Measurements from ENCODE around the gene GAS5. TPM values are rescaled to one million over a fixed set of nuclear protein-coding genes. Genes with fewer than 3 reads are reported as not detected.

The GAS5 gene
- total and polyA plus RNA-seq, 4 donors = 28.6 to 84.8 (median 58.5) TPM

DNA sequence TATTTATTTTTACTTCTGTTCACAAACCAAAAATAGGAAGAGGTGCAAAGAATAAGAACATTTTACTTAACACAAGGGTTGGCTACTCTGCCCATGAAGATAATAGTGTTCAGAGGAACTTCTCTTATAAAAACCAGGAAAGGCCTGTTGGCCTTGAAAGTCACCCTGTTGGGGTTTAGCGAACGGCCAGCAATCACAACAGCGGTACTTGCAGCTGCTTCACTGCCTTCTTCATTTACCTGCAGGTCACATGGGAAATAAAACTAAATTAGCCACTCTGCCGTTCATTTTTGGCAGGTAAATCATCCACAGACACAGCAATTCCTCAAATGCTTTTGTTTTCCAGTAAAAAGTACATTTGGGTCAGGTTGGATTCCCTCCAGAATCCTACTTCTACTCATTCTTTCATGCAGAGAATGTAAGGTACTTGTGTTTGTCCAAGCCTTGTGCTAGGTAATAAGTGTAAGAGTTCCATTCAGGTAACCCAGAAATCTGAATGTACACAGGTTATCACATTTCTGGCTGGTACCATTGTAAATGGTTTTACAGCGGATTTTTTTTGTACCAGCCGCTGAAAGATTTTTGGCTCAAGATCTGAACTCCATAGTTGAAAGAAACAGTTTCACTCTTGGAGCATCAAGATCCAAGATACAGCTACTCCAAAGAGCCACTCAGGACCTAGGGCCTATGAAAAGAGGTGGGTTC is 36.2 kb upstream of the GAS5 start:
- TF ChIP-seq YY1 (IDR thresholded peaks at IDR 0.05) (no peak), GABPA (IDR thresholded peaks at IDR 0.05 in 1 of 2, conservative IDR thresholded peaks at IDR 0.05 in 1 of 2) (no peak), JUND (IDR thresholded peaks at IDR 0.05) (no peak), REST (IDR thresholded peaks at IDR 0.05) (no peak), FOXA2 (IDR thresholded peaks at IDR 0.05) (no peak), FOXA1 (IDR thresholded peaks at IDR 0.05) (no peak), HNF4A (conservative IDR thresholded peaks at IDR 0.05) (no peak), RAD21 (IDR thresholded peaks at IDR 0.05) (no peak), CTCF (IDR thresholded peaks at IDR 0.05; ENCODE audit: low read depth, low read length, missing input control) (no peak), TAF1 (conservative IDR thresholded peaks at IDR 0.05) (no peak), SP1 (IDR thresholded peaks at IDR 0.05) (no peak), HNF4G (IDR thresholded peaks at IDR 0.05) (no peak), RXRA (IDR thresholded peaks at IDR 0.05) (no peak)
- TF ChIP-seq, protein P1, sequence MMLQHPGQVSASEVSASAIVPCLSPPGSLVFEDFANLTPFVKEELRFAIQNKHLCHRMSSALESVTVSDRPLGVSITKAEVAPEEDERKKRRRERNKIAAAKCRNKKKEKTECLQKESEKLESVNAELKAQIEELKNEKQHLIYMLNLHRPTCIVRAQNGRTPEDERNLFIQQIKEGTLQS (IDR thresholded peaks at IDR 0.05) = no peak
- TF ChIP-seq, protein P2, sequence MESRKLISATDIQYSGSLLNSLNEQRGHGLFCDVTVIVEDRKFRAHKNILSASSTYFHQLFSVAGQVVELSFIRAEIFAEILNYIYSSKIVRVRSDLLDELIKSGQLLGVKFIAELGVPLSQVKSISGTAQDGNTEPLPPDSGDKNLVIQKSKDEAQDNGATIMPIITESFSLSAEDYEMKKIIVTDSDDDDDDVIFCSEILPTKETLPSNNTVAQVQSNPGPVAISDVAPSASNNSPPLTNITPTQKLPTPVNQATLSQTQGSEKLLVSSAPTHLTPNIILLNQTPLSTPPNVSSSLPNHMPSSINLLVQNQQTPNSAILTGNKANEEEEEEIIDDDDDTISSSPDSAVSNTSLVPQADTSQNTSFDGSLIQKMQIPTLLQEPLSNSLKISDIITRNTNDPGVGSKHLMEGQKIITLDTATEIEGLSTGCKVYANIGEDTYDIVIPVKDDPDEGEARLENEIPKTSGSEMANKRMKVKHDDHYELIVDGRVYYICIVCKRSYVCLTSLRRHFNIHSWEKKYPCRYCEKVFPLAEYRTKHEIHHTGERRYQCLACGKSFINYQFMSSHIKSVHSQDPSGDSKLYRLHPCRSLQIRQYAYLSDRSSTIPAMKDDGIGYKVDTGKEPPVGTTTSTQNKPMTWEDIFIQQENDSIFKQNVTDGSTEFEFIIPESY (IDR thresholded peaks at IDR 0.05) = no peak
- no peak for DNase-seq (ENCODE audit: low spot score)
- H3K9ac ChIP-seq (ENCODE audit: low read depth in 1 of 2, low read length in 2 of 2) = no peak overlapping the region

GRCh38 chr1:173900992-173901391 is 33.2 kb upstream of the GAS5 start:
- Histone ChIP-seq H3K4me3 (ENCODE audit: low read depth in 1 of 3, low read length in 3 of 3) (no peak overlapping the region), H3K4me1 (ENCODE audit: control insufficient read depth in 4 of 4, insufficient read depth in 4 of 4, low read length in 3 of 4) (no peaks in the 10 kb centered on the region), H3K27ac (ENCODE audit: low read depth in 1 of 2, low read length in 2 of 2) (no peak overlapping the region), H3K9me3 (ENCODE audit: control insufficient read depth in 4 of 4, low read length in 3 of 4) (no peaks in the 10 kb centered on the region), H3K9ac (ENCODE audit: low read depth in 1 of 2, low read length in 2 of 2) (no peak overlapping the region), H3K36me3 (ENCODE audit: control insufficient read depth in 4 of 4, insufficient read depth in 3 of 4, low read depth in 1 of 4, low read length in 3 of 4) (peaks cover 7 to 57% (median 47%) of the 10 kb centered on the region in 4 donors), H3K27me3 (ENCODE audit: control insufficient read depth in 4 of 4, insufficient read depth in 4 of 4, low read length in 3 of 4) (no peaks in the 10 kb centered on the region)
- WGBS = 62% methylated on average over 3 of the region's 3 CpGs
- DNase-seq (ENCODE audit: low spot score) = no peak
- TF ChIP-seq REST (IDR thresholded peaks at IDR 0.05) (no peak), FOXA2 (IDR thresholded peaks at IDR 0.05) (no peak), HNF4A (conservative IDR thresholded peaks at IDR 0.05) (no peak), TAF1 (conservative IDR thresholded peaks at IDR 0.05) (no peak), GABPA (IDR thresholded peaks at IDR 0.05 in 1 of 2, conservative IDR thresholded peaks at IDR 0.05 in 1 of 2) (no peak)
- TF ChIP-seq, protein P2 (IDR thresholded peaks at IDR 0.05) = no peak
- TF ChIP-seq, protein P1 (IDR thresholded peaks at IDR 0.05) = no peak

More for the DNA sequence above, 36.2 kb upstream of the GAS5 start:
- peaks cover 7 to 72% (median 62%) of the 10 kb centered on the region in 4 donors for H3K36me3 ChIP-seq (ENCODE audit: control insufficient read depth in 4 of 4, insufficient read depth in 3 of 4, low read depth in 1 of 4, low read length in 3 of 4)
- H3K27me3 ChIP-seq (ENCODE audit: control insufficient read depth in 4 of 4, insufficient read depth in 4 of 4, low read length in 3 of 4) = no peaks in the 10 kb centered on the region
- peaks cover 0 to 4% (median 0%) of the 10 kb centered on the region in 4 donors for H3K4me1 ChIP-seq (ENCODE audit: control insufficient read depth in 4 of 4, insufficient read depth in 4 of 4, low read length in 3 of 4)
- H3K27ac ChIP-seq (ENCODE audit: low read depth in 1 of 2, low read length in 2 of 2) = no peak overlapping the region
- WGBS = 75% methylated on average over 6 of the region's 6 CpGs
- no peak overlapping the region for H3K4me3 ChIP-seq (ENCODE audit: low read depth in 1 of 3, low read length in 3 of 3)
- H3K9me3 ChIP-seq (ENCODE audit: control insufficient read depth in 4 of 4, low read length in 3 of 4) = no peaks in the 10 kb centered on the region

Data from liver (tissue), 9 donors.